GM23338 (cell line): ENCODE data around the gene CDK14. TPM values are rescaled to one million over a fixed set of nuclear protein-coding genes. Genes with fewer than 3 reads are reported as not detected.

ENCODE experiments used
- ATAC-seq: fragments of 200-7000 bp; cut with Tn5 transposase; 3 replicates; pipeline ENCODE4 v1.9.1; 2020
- DNase-seq: peaks from one replicate; pipeline ENCODE4 v3.0.0-alpha.2; 2015; ENCODE audit warnings: low spot score
- H2AFZ ChIP-seq: fragments of 200-600 bp; sonication (generic); 2 replicates; pipeline ENCODE4 v1.8.0; 2016; ENCODE audit warnings: antibody characterized with exemption, mild to moderate bottlenecking, moderate library complexity
- H3F3A ChIP-seq: fragments of 200-600 bp; sonication (generic); replicated peaks from 2 replicates; pipeline ENCODE4 v1.8.0; 2017; ENCODE audit warnings: antibody characterized with exemption, mixed run types, low read depth
- H3K27ac ChIP-seq: fragments of 200-600 bp; sonication (generic); 2 replicates; pipeline ENCODE4 v1.6.1; 2016; ENCODE audit warnings: low read depth
- H3K27me3 ChIP-seq: fragments of 200-600 bp; sonication (generic); 2 replicates; pipeline ENCODE4 v1.8.0; 2016; ENCODE audit warnings: mild to moderate bottlenecking, mixed run types, moderate library complexity; ENCODE audit not compliant: insufficient read depth
- H3K36me3 ChIP-seq: fragments of 200-600 bp; sonication (generic); 2 replicates; pipeline ENCODE4 v1.8.0; 2016; ENCODE audit warnings: mild to moderate bottlenecking; ENCODE audit not compliant: insufficient read depth
- H3K4me1 ChIP-seq: fragments of 200-600 bp; sonication (generic); 2 replicates; pipeline ENCODE4 v1.8.0; 2016; ENCODE audit warnings: mild to moderate bottlenecking, moderate library complexity; ENCODE audit not compliant: insufficient read depth
- H3K4me2 ChIP-seq: fragments of 200-600 bp; sonication (generic); 2 replicates; pipeline ENCODE4 v1.7.1; 2017; ENCODE audit warnings: mixed run types
- H3K4me3 ChIP-seq: fragments of 200-600 bp; sonication (generic); 2 replicates; pipeline ENCODE4 v1.6.1; 2016; ENCODE audit warnings: mixed run types
- H3K79me2 ChIP-seq: fragments of 200-600 bp; sonication (generic); replicated peaks from 2 replicates; pipeline ENCODE4 v1.8.0; 2017; ENCODE audit warnings: mild to moderate bottlenecking; ENCODE audit not compliant: insufficient read depth
- H3K9me2 ChIP-seq: fragments of 200-600 bp; sonication (generic); 2 replicates; pipeline ENCODE4 v1.8.0; 2017; ENCODE audit not compliant: insufficient read depth
- H4K20me1 ChIP-seq: fragments of 200-600 bp; sonication (generic); replicated peaks from 2 replicates; pipeline ENCODE4 v1.8.0; 2017; ENCODE audit warnings: mild to moderate bottlenecking; ENCODE audit not compliant: insufficient read depth
- H3K27ac Mint-ChIP-seq: 2 replicates; pipeline ENCODE4 v1.8.0; 2020; ENCODE audit warnings: inconsistent platforms, mild to moderate bottlenecking, moderate library complexity, mixed read lengths
- H3K27me3 Mint-ChIP-seq: 3 replicates; pipeline ENCODE4 v1.8.0; 2022; ENCODE audit warnings: low read depth, mild to moderate bottlenecking, moderate library complexity, mixed read lengths, inconsistent platforms; ENCODE audit not compliant: insufficient read depth, poor library complexity
- H3K36me3 Mint-ChIP-seq: 3 replicates; pipeline ENCODE4 v1.8.0; 2021; ENCODE audit warnings: low read depth, mild to moderate bottlenecking, inconsistent platforms, moderate library complexity, mixed read lengths
- H3K4me1 Mint-ChIP-seq: 3 replicates; pipeline ENCODE4 v1.8.0; 2020; ENCODE audit warnings: mild to moderate bottlenecking, inconsistent platforms, mixed read lengths
- H3K4me3 Mint-ChIP-seq: 3 replicates; pipeline ENCODE4 v1.8.0; 2021; ENCODE audit warnings: moderate library complexity, mild to moderate bottlenecking, inconsistent platforms, mixed read lengths
- H3K9me3 Mint-ChIP-seq: 3 replicates; pipeline ENCODE4 v1.8.0; 2020; ENCODE audit warnings: moderate library complexity, mild to moderate bottlenecking, inconsistent platforms, mixed read lengths
- CREB1 ChIP-seq: fragments of 250-450 bp; sonication (Bioruptor Pico); IDR thresholded peaks from 2 replicates; pipeline ENCODE4 v1.5.0; 2020; ENCODE audit warnings: low read depth, mild to moderate bottlenecking, moderate library complexity
- EZH2 ChIP-seq: fragments of 200-600 bp; sonication (generic); IDR thresholded peaks from one replicate; pipeline ENCODE4 v1.8.0; 2017; ENCODE audit warnings: antibody characterized with exemption, mild to moderate bottlenecking, low read depth; ENCODE audit not compliant: unreplicated experiment
- EZH2phosphoT487 ChIP-seq: fragments of 200-600 bp; sonication (generic); IDR thresholded peaks from one replicate; pipeline ENCODE4 v1.8.1; 2018; ENCODE audit warnings: antibody characterized with exemption; ENCODE audit not compliant: unreplicated experiment
- NANOG ChIP-seq: IDR thresholded peaks from 2 replicates; pipeline ENCODE4 v1.6.1; 2016; ENCODE audit warnings: antibody characterized with exemption, borderline replicate concordance
- POLR2AphosphoS5 ChIP-seq: IDR thresholded peaks from 2 replicates; pipeline ENCODE4 v1.6.1; 2016; ENCODE audit warnings: antibody characterized with exemption, low read depth
- STAT1 ChIP-seq: IDR thresholded peaks from one replicate; pipeline ENCODE4 v1.6.1; 2016; ENCODE audit warnings: antibody characterized with exemption; ENCODE audit not compliant: unreplicated experiment
- ZNF331 ChIP-seq: fragments of 250-450 bp; sonication (Bioruptor Pico); IDR thresholded peaks from 2 replicates; pipeline ENCODE4 v1.5.0; 2020; ENCODE audit warnings: low read depth, mild to moderate bottlenecking, moderate library complexity
- polyA plus RNA-seq: library from polyadenylated mRNA; unstranded; fragments of >200 nt; fragmentation: Nextera tagmentation; extraction: Ambion mirVana; gene quantifications from 2 replicates; pipeline ENCODE4 v1.2.1, GENCODE V29; 2016
- total RNA-seq: library from RNA; depleted of rRNA; stranded (reverse); fragments of >200 nt; shearing (Covaris generic); gene quantifications from 2 replicates; pipeline ENCODE4 v1.2.3, GENCODE V29; 2014
- TF ChIP-seq, protein P1 (sequence below): fragments of 250-450 bp; sonication (Bioruptor Pico); IDR thresholded peaks from 2 replicates; pipeline ENCODE4 v1.5.0; 2020; ENCODE audit warnings: mild to moderate bottlenecking, moderate library complexity
- TF ChIP-seq, protein P2 (sequence below): IDR thresholded peaks from one replicate; pipeline ENCODE4 v1.6.1; 2018; ENCODE audit warnings: antibody characterized with exemption; ENCODE audit not compliant: unreplicated experiment
- TF ChIP-seq, protein P3 (sequence below): IDR thresholded peaks from 2 replicates; pipeline ENCODE4 v1.6.1; 2016; ENCODE audit warnings: antibody characterized with exemption

CDK14 gene
- total and polyA plus RNA-seq, 2 experiments from 2014 or later: 11.2 to 24.0 TPM

DNA sequence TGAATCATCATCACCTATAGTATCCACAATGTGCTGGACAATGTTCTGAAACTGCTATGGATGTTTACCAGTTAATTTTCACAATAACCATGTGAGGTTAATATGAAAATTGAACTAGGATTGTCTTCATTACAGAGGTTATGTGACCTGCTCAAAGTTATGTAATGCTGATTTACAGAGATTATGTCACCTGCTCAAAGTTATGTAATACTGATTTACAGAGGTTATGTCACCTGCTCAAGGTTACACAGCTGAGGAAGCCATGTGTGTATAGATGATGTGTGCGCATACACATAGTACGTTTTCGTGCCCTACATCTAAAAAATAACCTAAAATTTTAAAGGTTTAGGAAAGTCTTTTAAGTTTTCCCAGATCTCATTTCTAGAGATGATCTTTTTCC is 298.0 kb downstream of the CDK14 start:
- no peaks in the 10 kb centered on the region for H4K20me1 ChIP-seq
- no peaks in the 10 kb centered on the region for H3K9me3 Mint-ChIP-seq
- no peak overlapping the region for H3K4me3 ChIP-seq
- H3K36me3 ChIP-seq: no peaks in the 10 kb centered on the region
- DNase-seq (no peak), ATAC-seq (no peak)
- peaks cover 16% of the 10 kb centered on the region for H3K4me1 Mint-ChIP-seq
- H3K9me2 ChIP-seq: no peaks in the 10 kb centered on the region
- H3K27me3 Mint-ChIP-seq: no peaks in the 10 kb centered on the region
- H3K4me2 ChIP-seq: no peak overlapping the region
- H3K4me3 Mint-ChIP-seq: no peak overlapping the region
- H3F3A ChIP-seq: no peaks in the 10 kb centered on the region
- TF ChIP-seq POLR2AphosphoS5 (no peak), NANOG (no peak), STAT1 (no peak), CREB1 (CRISPR knock-in tag) (no peak), EZH2phosphoT487 (no peak), ZNF331 (no peak), EZH2 (no peak)
- TF ChIP-seq, protein P1, sequence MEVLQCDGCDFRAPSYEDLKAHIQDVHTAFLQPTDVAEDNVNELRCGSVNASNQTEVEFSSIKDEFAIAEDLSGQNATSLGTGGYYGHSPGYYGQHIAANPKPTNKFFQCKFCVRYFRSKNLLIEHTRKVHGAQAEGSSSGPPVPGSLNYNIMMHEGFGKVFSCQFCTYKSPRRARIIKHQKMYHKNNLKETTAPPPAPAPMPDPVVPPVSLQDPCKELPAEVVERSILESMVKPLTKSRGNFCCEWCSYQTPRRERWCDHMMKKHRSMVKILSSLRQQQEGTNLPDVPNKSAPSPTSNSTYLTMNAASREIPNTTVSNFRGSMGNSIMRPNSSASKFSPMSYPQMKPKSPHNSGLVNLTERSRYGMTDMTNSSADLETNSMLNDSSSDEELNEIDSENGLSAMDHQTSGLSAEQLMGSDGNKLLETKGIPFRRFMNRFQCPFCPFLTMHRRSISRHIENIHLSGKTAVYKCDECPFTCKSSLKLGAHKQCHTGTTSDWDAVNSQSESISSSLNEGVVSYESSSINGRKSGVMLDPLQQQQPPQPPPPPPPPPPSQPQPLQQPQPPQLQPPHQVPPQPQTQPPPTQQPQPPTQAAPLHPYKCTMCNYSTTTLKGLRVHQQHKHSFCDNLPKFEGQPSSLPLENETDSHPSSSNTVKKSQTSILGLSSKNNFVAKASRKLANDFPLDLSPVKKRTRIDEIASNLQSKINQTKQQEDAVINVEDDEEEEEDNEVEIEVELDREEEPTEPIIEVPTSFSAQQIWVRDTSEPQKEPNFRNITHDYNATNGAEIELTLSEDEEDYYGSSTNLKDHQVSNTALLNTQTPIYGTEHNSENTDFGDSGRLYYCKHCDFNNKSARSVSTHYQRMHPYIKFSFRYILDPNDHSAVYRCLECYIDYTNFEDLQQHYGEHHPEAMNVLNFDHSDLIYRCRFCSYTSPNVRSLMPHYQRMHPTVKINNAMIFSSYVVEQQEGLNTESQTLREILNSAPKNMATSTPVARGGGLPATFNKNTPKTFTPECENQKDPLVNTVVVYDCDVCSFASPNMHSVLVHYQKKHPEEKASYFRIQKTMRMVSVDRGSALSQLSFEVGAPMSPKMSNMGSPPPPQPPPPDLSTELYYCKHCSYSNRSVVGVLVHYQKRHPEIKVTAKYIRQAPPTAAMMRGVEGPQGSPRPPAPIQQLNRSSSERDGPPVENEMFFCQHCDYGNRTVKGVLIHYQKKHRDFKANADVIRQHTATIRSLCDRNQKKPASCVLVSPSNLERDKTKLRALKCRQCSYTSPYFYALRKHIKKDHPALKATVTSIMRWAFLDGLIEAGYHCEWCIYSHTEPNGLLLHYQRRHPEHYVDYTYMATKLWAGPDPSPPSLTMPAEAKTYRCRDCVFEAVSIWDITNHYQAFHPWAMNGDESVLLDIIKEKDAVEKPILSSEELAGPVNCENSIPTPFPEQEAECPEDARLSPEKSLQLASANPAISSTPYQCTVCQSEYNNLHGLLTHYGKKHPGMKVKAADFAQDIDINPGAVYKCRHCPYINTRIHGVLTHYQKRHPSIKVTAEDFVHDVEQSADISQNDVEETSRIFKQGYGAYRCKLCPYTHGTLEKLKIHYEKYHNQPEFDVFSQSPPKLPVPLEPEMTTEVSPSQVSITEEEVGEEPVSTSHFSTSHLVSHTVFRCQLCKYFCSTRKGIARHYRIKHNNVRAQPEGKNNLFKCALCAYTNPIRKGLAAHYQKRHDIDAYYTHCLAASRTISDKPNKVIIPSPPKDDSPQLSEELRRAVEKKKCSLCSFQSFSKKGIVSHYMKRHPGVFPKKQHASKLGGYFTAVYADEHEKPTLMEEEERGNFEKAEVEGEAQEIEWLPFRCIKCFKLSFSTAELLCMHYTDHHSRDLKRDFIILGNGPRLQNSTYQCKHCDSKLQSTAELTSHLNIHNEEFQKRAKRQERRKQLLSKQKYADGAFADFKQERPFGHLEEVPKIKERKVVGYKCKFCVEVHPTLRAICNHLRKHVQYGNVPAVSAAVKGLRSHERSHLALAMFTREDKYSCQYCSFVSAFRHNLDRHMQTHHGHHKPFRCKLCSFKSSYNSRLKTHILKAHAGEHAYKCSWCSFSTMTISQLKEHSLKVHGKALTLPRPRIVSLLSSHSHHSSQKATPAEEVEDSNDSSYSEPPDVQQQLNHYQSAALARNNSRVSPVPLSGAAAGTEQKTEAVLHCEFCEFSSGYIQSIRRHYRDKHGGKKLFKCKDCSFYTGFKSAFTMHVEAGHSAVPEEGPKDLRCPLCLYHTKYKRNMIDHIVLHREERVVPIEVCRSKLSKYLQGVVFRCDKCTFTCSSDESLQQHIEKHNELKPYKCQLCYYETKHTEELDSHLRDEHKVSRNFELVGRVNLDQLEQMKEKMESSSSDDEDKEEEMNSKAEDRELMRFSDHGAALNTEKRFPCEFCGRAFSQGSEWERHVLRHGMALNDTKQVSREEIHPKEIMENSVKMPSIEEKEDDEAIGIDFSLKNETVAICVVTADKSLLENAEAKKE: no peak
- TF ChIP-seq, protein P2, sequence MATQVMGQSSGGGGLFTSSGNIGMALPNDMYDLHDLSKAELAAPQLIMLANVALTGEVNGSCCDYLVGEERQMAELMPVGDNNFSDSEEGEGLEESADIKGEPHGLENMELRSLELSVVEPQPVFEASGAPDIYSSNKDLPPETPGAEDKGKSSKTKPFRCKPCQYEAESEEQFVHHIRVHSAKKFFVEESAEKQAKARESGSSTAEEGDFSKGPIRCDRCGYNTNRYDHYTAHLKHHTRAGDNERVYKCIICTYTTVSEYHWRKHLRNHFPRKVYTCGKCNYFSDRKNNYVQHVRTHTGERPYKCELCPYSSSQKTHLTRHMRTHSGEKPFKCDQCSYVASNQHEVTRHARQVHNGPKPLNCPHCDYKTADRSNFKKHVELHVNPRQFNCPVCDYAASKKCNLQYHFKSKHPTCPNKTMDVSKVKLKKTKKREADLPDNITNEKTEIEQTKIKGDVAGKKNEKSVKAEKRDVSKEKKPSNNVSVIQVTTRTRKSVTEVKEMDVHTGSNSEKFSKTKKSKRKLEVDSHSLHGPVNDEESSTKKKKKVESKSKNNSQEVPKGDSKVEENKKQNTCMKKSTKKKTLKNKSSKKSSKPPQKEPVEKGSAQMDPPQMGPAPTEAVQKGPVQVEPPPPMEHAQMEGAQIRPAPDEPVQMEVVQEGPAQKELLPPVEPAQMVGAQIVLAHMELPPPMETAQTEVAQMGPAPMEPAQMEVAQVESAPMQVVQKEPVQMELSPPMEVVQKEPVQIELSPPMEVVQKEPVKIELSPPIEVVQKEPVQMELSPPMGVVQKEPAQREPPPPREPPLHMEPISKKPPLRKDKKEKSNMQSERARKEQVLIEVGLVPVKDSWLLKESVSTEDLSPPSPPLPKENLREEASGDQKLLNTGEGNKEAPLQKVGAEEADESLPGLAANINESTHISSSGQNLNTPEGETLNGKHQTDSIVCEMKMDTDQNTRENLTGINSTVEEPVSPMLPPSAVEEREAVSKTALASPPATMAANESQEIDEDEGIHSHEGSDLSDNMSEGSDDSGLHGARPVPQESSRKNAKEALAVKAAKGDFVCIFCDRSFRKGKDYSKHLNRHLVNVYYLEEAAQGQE: no peak
- TF ChIP-seq, protein P3, sequence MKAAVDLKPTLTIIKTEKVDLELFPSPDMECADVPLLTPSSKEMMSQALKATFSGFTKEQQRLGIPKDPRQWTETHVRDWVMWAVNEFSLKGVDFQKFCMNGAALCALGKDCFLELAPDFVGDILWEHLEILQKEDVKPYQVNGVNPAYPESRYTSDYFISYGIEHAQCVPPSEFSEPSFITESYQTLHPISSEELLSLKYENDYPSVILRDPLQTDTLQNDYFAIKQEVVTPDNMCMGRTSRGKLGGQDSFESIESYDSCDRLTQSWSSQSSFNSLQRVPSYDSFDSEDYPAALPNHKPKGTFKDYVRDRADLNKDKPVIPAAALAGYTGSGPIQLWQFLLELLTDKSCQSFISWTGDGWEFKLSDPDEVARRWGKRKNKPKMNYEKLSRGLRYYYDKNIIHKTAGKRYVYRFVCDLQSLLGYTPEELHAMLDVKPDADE: no peak
- no peaks in the 10 kb centered on the region for H3K36me3 Mint-ChIP-seq
- no peaks in the 10 kb centered on the region for H3K4me1 ChIP-seq
- H3K79me2 ChIP-seq: peaks cover 2% of the 10 kb centered on the region; the same call in 1 of the 2 replicates
- H3K27ac Mint-ChIP-seq: no peak overlapping the region
- H2AFZ ChIP-seq: no peak overlapping the region
- H3K27ac ChIP-seq: no peak overlapping the region
- H3K27me3 ChIP-seq: no peaks in the 10 kb centered on the region
